Nucleus accumbens (tissue), 56 donors: ENCODE measurements around the gene TRAFD1.

Source experiments
- DNase-seq, 56 donors: peaks; one replicate each; lab custom pipeline; 2025; lab: John Stamatoyannopoulos, UW

The TRAFD1 gene

DNA sequence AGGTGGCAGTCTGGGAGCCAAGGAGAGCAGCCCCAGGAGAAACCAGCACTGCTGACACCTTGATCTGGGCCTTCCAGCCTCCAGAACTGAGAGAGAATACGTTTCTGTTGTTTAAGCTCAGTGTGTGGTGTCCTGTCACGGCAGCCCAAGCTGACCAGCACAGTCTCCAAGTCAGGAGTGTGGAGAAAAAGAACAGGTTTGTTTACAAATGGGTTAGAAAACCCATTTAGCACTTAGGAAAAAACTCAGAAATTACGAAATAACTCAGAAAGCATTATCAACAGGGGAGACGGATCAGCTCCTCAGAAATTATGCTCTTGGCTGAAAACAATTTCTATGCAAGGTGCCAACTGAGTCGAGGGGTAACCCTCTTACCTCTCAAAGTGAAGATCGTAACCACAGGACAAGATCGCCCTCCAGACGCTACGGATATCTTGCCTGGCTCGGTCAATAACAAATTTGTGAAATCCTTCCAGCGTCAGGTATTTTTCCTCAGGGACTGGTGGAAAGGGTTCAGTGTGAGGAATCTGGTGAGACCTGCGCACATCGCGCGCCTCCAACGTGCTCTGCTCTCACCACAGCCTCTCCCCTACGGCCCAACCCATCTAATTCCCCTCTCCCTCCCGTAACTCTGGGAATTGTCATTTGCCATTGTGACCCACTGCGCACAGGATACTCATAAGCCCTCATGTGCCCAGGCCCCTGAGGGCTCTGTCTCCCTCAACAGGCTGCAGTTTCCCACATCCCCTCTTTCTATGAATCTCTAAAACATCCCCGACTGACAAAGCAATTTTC is 50.2 kb downstream of the TRAFD1 start:
- DNase-seq = no peak

- no peak for DNase-seq
Measured at GRCh38 chr12:112176321-112177010, 51.1 kb downstream of the TRAFD1 start.

- no peak for DNase-seq
Measured at GRCh38 chr12:112178796-112179195, 53.4 kb downstream of the TRAFD1 start.

DNA sequence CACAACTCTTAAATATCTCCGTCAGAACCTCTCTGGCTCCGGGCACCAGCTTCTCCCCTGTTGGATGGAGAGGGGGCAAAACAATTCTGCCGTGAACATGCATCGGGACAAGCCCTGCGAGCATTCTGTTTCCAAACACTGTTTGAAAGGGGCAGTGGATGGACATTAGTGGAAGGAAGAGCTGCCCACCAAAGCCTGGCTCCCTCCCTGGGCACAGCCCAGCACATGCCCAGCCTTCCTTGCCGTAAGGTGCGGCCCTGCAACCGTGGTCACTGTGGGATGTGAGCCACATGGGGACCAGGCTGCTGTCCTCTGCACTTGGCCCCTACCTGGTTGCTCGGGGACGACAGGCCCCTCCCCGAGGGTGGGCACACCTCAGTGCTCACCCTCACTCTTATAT is 54.0 kb downstream of the TRAFD1 start:
- DNase-seq = no peak

- DNase-seq = no peak
Measured at GRCh38 chr12:112179916-112180315, 54.6 kb downstream of the TRAFD1 start.

- DNase-seq = no peak
Measured at GRCh38 chr12:112180422-112180821, 55.1 kb downstream of the TRAFD1 start.

DNA sequence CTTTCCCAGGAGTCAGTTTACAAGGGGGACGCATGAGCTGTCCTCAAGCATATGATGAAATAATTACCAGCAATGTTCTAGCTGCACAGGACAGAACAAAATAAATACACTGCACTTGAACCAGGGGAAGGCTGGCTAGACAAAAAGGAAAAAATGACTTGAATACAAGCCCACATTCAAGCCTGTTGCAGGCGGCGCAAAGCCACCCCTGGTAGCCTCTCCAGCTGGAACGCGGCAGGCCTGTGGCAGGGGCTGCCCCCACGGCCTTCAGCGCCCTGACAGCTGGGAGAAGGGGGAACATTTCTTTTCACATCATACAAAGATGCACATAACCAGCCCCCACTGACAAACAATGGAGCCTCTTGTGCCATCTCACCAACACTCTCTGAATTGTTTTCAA is 57.1 kb downstream of the TRAFD1 start:
- peak; percentile 16 to 97 (median 88) for DNase-seq

DNA sequence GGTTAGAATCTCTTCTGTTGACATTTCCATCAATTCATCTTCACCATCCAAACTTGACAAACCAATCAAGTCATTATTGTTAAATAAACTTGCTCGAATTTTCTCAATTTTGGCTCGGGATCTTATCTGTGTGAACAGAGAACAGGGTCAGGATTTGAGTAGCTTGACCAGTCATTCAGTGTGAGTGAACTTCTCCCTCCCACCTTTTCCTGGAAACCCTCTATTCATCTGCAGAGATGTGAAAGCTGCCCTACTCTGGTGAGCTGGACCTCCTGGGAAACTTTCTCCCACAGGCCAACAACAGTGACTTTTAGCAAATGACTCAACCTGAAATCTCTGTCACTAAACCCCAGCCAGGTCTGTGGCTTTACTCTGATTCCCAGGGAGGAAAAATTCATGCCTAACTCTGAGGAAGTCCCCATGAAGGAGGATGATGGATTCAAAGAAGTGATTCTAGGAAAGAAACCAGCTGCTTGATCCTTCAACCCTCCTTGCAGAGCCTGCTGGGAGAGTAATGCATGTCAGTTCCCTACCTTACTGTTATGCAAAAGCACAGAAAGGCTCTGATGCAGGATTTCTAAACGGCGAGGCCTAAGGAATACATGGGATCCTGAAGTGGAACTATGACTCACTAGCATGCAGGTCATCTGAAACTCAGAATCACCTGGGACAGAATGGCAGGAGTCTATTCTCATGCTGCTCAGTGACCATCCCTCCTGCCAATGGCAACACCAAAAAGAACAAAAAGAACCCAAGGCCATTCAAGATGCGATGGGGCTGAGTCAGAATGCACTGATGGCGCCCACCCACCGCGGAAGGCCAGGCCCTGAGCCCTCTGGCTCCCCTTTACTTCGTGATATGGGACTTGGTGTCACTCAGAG is 58.0 kb downstream of the TRAFD1 start:
- DNase-seq = peak in 7 of 56 donors; percentile 6 to 47 (median 14)

DNA sequence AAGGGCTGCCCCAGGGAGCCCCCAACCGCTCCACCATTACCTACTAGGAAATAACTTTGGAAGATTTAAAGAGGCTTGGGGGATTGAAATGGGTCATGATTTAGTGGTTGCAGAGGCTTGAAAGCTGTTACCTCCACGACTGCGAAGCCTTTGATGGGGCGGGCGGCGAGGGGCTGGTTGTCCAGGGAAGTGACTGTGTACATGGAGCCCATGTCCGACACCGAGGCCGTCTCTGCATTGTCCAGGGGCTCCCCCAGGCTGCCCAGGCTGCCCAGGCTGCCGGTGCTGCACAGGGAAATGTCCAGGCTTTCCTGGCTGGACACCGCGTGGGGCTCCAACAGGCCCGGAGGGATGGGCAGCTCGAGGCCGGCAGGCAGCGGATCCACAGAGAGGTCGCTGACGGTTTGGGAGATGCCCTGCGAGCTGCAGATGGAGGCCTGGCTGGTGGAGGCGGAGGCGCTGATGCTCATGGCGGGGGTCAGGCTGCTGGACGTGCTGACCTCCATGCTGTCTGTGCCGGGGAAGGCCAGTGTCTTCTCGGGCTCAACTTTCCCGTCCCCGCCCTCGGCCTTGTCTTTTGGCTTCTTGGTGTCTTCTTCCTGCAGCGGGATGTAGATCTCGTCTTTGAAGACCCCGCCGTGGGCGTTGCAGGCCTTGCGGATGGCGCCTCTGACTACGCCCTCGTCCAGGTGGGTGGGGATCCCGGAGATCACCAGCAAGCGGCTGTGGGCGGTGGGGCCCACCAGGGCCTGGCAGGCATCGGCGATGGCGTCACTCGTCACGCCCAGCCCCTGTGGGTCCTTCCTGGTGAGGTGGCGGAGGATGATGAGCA is 58.9 kb downstream of the TRAFD1 start:
- no peak for DNase-seq

DNA sequence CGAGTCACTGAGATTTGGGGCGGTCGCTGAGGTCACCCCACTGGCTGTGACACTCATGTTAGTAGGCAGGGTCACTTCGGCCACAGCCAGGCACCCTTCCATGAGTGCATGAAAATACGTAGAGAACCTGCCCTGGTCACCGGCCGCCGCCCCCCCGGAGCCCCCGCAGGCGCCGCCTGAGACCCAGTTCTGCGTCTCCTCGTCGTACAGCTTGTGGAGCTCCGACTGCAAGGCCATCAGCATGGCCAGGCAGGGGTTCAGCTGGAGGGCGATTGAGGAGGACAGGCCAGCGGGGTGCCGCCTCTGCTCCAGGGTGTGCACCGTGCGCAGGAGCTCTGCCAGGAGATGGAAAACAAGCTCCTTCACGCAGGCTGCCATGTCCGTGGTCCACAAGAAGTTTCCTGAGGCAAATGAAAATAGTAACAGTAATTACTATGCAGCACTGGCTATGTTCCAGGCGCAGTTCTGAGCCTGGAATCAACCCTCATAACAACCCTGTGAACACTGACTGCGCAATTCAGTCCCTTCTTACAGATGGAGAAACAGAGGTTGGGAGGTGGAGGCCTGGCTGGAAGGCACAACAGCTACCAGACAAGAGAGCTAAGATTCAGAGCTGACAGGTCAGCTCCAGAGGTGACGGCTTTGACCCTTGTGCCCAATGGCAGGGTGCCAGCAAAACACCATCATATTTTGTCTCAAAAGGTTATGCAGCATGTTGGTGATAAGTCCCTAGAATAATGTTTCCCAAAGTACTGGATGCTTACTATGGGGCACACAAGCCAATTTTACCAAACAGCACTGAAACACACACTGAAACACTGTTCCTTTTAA is 59.9 kb downstream of the TRAFD1 start:
- peak in 6 of 56 donors; percentile 7 to 49 (median 32) for DNase-seq

DNA sequence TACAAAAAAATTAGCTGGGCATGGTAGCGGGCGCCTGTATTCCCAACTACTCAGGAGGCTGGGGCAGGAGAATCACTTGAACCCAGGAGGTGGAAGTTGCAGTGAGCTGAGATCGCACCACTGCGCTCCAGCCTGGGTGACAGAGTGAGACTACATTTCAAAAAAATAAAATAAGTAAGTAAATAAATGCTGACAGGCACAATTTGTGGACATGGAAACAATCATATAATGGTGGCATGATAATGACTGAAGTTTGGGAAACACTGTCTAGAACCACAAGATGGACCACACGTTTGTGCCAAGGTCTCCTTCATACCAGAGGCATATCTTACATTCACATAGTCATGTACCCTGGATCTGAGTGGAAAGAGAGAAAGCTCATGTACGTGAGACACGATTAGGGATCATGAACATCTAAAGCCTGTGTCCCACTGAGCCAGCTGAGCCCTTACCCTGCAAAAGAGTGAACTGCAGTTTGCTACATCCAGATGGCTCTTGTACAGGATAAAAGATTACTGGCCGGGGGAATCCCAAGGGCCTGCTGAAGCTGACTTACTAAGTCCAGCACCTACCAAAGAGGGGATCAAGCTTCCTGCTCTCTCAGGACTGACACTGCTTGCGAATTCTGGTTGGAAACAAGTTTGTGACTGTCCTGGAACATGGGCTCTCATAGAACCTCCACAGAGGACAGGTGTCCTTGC is 62.9 kb downstream of the TRAFD1 start:
- no peak for DNase-seq

DNA sequence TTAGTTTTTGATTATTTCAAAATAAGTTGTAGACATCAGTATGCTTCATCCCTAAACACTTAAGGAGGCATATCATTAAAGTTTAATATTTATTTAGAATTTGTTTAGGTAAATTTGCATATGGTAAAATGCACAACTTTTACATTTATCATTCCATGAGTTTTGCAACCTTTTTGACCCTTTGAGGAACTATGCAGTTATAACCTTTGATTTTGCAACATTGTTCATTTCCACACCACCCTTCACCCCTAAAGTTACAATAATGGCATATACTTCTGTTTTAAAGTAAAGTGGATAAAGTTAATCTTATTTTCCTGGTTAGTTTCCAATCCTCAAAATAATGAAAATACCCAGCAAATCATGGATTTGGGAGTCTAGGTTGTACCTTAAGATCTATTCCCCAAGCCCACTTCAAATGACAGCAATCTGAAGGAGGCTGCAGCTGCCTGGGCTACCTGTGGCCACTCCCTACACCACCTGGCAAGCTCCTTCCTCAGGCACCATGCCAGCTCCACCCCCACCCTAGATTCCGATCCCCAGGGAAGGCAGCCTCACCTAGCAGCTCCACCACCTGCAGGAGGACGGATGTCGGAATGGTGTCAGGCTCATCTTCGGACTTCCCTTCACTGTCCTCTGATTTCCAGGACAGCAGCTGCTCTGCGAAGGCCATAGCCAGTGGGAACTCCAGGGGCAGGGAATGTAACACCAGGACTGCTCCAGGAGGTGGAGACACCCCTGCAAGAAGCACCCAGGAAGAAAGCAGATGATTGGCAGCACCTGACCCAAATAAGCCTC is 65.1 kb downstream of the TRAFD1 start:
- DNase-seq = no peak

DNA sequence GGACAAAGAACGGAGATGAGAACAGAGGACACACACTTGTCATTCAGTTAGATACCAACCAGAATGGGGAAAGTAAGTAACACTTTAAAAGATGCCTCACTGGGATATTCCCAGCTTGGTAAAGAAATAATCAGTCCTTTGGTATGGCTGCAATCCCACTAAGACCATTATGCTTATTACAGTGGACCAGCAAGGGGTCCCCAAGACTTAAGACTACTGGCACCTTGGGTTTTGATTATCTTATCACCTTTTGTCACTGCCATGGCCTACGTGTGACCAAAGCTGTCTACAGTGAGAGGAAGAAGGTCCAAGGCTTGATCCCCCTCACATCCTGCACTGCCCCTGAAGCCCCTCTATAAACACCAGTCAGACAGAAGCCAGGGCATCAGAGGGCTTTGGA is 65.8 kb downstream of the TRAFD1 start:
- DNase-seq = no peak

- no peak for DNase-seq
Measured at GRCh38 chr12:112191840-112192321, 66.5 kb downstream of the TRAFD1 start.

DNA sequence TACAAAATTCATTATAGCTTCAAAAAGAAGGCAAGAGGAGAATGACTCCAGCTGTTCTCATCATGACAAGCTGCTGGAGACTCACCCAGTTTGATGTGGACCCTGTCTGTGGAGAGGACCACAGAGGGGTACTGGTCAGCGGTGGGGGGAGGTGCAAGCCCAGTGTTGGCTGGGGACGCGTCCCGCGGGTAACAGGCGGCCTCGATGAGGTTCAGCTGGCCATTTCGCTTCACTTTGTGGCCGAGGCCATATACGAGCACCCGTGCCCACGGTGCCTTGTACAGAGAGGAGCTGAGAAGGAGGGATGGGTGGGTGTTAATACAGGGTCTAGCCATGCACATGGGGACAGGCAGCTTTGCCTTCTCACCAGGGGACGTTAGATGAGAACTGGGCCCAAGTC is 67.1 kb downstream of the TRAFD1 start:
- DNase-seq = no peak

- peak in 7 of 56 donors; percentile 18 to 41 (median 29) for DNase-seq
Measured at GRCh38 chr12:112194601-112195247, 69.4 kb downstream of the TRAFD1 start.
